GM12878 (cell line): ENCODE results near the gene NDNF.

Experiments used
- ATF3 ChIP-seq: IDR thresholded peaks from 2 replicates; pipeline ENCODE4 v1.6.1; 2011; ENCODE audit warnings: low read depth, mild to moderate bottlenecking, low read length, moderate library complexity, borderline replicate concordance; ENCODE audit errors: extremely low read depth
- BCL3 ChIP-seq: IDR thresholded peaks from 2 replicates; pipeline ENCODE4 v1.6.1; 2011; ENCODE audit warnings: borderline replicate concordance, low read depth, mild to moderate bottlenecking, moderate library complexity, low read length; ENCODE audit not compliant: insufficient read depth, poor library complexity, severe bottlenecking
- CTCF ChIP-seq, 3 experiments: IDR thresholded peaks in 2 of 3; conservative IDR thresholded peaks in 1 of 3; 2 replicates each; pipeline ENCODE4 v1.5.1; 2011; ENCODE audit warnings: low read depth in 3 of 3, low read length in 3 of 3, mild to moderate bottlenecking in 3 of 3, control low read depth in 2 of 3, moderate library complexity in 2 of 3, inconsistent platforms in 1 of 3, mixed read lengths in 1 of 3; ENCODE audit not compliant: control insufficient read depth in 2 of 3, insufficient read depth in 1 of 3; ENCODE audit errors: extremely low read depth in 1 of 3
- EGR1 ChIP-seq, 2 experiments: IDR thresholded peaks; 1 replicate in 1 of 2; 2 replicates in 1 of 2; pipeline ENCODE4 v1.6.1; 2011 to 2012; ENCODE audit warnings: low read depth in 2 of 2, low read length in 2 of 2, borderline replicate concordance in 1 of 2, mild to moderate bottlenecking in 1 of 2, moderate library complexity in 1 of 2
- NRF1 ChIP-seq: conservative IDR thresholded peaks from 2 replicates; pipeline ENCODE4 v1.6.1; 2011; ENCODE audit warnings: mild to moderate bottlenecking, low read depth, low read length, improper control_type of control experiment
- POLR2AphosphoS2 ChIP-seq: IDR thresholded peaks from 2 replicates; pipeline ENCODE4 v1.6.1; 2011; ENCODE audit warnings: low read depth, mild to moderate bottlenecking, low read length, improper control_type of control experiment, moderate library complexity
- RAD21 ChIP-seq: IDR thresholded peaks from 2 replicates; pipeline ENCODE4 v1.6.1; 2011; ENCODE audit warnings: mild to moderate bottlenecking, low read depth, low read length, moderate library complexity; ENCODE audit not compliant: insufficient read depth

- TF ChIP-seq POLR2AphosphoS2: no peak
- TF ChIP-seq EGR1 (IDR thresholded peaks at IDR 0.05; ENCODE audit: borderline replicate concordance in 1 of 2, low read depth in 2 of 2, low read length in 2 of 2): no peak
- TF ChIP-seq NRF1: no peak
- TF ChIP-seq ATF3: no peak
- TF ChIP-seq BCL3: no peak
- TF ChIP-seq RAD21: no peak
- TF ChIP-seq CTCF (IDR thresholded peaks at IDR 0.05 in 2 of 3, conservative IDR thresholded peaks at IDR 0.05 in 1 of 3; ENCODE audit: control insufficient read depth in 2 of 3, extremely low read depth in 1 of 3, insufficient read depth in 1 of 3, low read depth in 3 of 3, low read length in 3 of 3): no peak
Observed at GRCh38 chr4:121100093-121100775, 27.9 kb upstream of the NDNF start.
